NCI-H446 (cell line): Measurements from ENCODE around the gene TBX4.

ENCODE experiments used
- DNase-seq, 2 experiments: peaks; one replicate each; lab custom pipeline; 2025; lab: John Stamatoyannopoulos, UW

The TBX4 gene

DNA sequence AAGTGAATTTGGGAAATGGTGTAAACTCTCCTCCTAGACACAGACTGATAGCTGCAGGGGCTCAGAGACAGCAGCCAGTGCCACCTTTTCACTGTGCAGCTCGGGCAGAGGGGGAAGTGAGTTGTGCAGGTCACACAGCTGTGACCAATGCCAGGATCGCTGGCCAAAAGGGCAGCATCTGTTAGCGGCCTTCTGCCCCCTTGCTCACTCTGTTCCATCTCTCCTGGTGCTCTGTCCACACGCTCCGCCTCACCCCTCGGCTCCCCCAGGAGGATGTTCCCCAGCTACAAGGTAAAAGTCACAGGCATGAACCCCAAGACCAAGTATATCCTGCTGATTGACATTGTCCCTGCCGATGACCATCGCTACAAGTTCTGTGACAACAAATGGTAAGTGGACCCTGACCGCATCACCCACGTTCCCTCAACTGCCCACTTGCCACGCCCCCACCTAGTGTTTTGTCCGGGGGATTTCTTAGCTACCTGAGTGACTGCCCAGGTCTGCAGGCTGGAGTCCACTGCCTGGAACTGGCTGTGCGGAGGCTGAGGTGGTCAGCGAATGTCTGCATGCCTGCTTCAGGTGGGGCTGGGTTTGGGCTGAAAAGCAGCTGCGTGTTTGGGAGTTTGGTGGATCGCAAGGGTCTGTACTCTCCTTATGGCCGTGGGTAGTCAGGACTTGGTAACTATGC is 13.5 kb downstream of the TBX4 start:
- DNase-seq, result no peak

DNA sequence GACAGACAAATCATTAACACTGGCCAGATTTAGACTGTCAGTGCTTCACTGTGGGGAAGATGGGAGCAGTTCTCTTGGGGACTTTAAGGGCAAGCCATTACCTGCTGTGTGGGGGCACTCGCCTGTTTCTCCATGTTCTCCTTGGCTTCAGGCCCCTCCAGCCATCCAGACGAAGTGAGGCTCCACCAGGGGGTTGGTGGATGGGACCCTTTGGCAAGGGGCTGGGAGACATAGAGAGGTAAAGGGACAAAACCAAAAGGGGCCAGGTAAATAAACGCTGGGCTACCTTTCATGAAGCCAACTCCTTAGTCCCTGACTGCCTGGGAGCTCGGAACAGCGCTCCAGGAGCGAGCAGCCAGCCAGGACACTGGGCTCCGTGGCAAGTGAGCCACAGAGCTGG is 14.0 kb downstream of the TBX4 start:
- no peak for DNase-seq

DNA sequence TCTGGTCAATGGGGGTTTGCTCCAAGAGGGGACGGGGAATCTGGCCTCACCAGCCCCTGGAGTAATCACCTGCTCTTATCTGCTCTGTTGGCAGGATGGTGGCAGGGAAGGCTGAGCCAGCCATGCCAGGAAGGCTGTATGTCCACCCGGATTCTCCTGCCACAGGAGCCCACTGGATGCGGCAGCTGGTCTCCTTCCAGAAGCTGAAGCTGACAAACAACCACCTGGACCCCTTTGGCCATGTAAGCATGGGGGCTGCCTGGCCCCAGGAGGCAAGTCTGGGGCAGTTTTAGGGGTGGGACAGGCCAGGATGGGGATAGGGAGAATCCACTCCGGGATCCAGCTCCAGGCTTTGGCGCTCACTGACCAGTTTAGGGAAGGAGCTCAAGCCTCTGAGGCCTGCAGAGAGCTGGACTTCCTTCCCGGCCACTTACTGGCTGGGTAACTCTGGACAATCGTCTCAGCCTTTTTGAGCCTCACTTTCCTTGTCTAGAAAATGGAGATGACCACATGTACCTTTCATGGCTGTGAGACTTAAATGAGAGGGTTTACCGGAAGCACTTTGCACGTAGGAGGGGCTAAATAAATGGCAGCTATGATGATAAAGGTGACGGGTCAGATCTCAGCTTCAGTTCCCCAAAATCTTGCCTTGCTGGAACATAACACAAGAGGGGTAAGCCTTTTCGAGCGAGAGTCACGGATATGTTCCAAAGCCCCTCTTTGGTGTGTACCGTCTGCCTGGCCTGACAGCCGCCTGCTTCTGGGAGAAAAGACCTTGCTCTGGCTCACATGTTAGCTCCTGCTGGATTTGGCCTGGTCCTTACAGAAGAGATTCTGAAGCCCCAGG is 15.4 kb downstream of the TBX4 start:
- DNase-seq, result peak; percentile 11 to 16

DNA sequence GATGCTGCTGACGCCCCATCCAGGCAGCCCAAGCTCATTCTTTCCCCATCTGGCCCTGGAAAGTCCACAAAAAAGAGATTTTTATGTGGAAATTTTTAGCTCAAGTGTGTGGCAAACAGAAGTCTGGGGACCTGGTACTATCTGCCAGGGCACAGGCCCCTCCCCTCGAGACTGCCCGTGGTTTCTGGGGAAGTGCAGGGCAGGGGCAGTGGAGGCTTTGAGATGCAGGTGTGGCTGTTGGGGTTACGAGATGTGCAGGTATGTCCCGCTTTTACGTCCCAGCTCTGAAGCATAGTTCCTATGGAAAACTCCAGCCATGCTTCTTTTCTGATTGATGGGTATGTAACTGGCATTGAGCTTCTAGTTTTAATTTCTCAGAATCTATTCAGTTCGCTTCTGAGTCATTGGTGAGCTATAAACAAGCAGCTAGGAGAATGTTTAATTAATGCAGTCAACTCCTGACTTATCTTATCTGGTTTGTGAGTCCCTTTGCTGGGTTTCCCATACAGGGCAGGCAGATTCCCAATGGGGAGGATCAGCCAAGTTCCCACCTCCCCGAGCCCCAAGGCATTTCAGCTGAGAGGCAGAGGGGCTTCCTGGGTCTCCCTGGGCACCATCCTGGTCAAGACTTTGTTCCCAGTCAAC is 16.2 kb downstream of the TBX4 start:
- DNase-seq, result no peak

DNA sequence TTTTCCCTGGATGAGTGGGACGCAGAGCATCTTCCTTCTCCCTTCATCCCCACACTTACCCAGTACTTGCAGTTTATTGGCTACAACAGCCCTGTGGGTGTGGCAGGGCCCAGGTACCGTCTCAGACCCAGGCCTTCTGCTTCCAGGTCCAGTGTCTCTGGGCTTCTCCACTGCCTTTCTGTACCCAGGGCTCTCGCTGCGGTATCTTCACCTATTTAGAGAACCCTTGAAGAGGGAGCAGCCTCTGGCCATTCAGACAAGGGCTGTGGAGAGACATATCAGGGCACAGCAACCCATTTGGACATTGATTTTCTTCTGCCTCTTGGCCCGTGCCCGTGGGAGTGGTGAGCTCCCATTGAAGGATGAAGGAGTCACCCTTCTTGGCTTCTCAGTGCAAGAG is 17.3 kb downstream of the TBX4 start:
- no peak for DNase-seq

DNA sequence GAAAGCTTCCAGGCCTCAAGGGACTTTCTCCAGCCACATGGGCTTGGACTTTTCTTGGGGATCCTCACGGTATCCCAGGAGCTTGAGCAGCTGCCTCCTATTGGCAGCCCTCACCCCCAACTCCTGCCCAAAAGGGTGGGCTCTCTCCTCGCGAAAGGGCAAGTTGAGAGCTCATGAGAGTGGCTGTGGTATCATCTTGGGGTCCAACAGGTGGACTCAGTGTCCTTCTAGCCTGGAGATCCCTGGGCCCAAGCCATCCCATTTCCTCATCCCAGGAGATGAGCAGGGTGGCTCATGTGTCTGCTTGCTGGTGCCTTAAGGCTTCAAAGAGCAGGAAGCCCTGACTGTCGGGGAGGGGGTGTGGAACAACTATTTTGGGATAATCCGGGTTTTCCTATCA is 17.7 kb downstream of the TBX4 start:
- no peak for DNase-seq

DNA sequence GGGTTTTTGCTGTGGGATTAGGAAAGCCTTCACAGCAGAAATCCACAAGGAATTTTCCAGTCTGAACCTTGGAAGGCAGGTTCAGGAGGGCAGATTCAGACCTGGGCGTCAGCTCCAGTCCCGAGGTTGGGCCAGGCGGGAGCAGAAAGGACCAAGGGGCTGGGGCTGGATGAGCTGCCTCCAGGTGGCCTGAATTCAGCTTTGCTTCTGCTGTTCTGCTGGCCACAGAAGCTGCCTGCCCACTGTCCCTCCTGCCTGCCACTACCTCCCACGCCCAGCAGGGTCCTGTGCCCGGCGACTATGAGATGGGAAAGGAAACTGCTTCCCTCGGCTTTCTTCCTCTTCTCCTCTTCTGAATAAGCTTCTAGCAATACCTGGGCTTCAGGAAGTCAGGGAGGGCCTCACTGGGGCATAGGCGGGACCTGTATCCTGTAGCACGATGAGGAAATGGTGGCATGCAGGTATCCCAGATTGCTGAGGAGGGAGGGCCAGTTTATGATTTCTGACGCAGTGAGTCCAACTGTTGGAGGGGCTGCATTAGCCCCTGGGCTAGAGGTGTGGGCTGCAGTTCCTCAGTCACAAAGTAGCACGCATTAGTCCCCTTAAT is 18.4 kb downstream of the TBX4 start:
- DNase-seq, result no peak

DNA sequence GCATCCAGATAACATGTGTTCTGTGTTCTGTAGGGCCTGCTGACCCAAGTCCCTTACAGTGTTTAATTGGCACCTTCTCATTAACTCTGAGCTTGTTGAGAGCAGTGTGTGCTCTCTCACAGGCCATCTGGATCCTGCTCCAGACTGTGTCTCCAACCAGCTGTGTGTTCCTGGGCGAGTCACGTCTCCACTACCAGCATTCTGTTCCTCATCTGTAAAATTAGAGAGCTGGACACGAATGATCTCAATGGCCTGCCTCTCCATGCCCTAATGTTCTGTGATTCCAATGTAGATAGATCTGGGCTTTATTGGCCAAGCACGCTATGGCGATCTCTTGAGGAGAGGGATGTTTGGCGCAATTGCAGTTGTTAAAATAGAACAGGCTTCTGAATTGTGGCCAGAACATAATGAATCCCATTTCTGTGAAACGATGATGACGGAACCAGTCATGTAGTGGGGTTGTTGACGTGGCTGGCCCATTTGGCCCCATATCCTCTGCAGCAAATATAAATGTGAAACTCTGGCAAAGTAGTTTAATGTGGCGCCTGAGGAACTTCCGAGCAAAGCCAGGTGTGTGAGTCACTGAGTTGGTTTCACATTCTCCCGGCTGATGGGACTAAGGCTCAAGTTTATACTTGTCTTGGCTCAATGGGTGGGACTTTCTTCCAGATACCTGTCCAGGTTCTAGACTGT is 22.2 kb downstream of the TBX4 start:
- no peak for DNase-seq

DNA sequence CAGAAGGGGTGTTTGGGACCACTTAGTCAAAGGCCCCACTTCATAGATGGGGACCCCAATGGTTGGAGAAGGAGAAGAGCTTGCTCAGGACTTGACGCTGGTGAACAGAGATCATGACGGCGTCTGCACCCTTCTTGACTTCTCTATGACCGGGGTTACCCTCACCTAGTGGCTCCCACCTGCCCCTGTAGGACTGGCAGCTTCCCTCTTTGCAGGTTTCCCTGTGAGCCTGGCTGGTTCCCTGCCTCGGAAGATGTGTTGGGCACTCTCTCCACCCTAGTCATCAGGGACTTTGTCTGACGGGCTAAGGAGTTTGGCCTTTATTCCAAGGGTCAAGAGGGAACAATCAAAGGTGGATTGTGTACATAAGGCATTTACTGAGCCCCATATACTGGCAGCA is 22.7 kb downstream of the TBX4 start:
- DNase-seq, result no peak

DNA sequence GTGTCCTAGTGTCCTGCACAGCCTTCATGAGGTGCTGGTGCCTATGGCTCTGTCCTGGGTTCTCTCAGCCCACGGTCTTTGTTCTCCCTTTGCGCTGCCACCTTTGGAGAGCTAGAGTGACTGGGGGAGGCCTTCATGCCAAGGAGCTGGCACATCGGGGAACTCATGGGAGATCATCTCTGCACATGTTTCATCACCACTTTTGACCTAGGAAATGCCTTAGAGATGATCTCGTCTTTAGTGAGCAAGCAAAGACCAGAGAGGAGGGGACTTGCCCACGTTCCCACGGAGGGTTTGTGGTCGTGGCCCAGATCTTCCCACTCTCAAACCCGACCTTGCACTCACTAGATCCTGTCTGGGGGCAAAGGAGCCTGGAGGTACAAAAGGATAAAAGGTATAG is 23.5 kb downstream of the TBX4 start:
- no peak for DNase-seq

DNA sequence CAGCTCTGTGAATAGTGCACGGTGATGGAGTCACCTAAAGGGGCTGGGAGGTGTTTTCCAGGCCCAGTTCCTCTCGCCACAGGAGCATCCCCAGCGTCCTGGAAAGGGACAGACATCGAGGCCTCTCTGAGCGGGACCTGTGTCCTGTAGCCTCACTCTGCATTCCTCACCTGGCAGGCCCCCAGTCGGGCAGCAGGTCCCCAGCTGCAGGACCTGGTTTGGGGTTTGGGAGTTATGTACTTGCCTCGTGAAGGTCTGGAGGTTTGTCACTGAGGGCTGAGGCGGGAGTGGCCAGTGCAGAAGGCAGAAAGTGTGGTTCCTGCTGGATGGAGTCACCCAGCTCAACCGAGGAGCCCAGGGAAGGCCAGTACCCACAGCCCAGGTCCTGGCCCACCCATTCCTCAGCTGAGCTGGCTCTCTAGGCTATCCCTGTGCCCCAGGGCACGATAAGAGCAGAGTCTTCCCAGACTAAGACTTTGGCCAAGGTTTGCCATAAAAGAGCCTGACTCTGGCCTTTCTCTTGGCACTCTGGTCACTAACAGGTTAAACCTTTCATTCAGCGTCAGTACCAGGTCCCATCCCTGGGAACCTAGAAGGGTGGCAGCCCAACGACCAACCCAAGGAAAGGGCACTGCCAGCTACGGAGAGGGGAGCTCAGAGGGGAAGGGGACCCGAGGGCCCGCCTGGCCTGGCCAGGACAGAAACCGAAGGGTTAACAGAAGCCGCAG is 24.4 kb downstream of the TBX4 start:
- DNase-seq, result no peak

DNA sequence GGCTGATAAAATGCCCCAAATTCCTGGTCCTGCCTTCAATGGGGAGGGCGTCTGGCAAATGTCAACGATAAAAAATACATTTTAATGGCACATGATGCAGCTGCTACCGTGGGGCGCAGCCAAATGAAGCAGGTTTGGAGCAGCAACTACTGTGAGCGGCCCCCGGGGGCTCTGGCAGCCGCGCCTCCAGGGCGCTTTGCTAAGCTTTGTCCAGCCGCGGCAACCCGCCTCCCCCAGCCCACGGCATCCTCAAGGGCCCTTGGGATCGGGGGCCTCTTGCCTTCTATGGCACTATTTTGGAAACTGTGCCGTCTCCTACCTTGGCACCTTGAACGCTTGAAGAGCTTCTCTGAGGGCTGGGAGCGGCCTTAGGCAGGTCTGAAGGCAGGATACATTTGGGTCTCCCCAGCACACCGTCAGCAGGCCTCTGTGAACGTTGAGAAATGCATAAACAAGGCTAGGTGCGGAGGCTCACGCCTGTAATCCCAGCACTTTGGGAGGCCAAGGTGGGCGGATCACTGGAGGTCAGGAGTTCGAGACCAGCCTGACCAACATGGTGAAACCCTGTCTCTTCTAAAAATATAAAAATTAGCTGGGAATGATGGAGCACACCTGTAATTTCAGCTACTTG is 25.1 kb downstream of the TBX4 start:
- DNase-seq, result no peak

DNA sequence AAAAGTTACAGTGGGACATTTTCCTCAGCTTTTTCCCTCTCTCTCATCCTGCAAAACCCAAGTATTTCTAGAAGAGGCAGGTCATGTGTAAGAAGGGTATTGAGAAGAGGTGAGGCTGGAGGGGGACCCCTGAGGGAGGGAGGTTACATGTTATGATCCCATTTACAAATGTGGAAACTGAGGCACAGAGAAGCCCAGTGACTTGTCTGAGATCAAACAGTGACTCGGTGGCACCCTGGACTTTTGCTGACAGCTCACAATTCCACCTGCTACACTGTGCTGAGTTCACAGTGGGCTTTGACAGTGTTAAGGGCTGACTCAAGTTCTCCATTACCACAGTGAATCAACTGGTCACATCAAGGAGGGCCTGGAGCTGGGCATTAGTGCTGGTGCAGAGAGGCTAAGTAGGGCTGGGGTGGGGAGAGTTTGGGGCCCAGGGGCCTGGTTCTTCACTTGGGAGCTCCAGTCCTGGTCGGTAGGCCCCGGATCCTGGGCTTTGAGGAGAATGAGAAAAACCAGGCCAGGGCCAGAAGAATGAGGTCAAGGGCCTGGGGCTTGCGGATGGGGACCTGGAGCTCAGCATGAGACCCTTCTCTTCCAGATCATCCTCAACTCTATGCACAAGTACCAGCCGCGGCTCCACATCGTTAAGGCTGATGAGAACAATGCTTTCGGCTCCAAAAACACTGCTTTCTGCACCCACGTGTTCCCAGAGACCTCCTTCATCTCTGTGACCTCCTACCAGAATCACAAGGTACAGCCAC is 26.0 kb downstream of the TBX4 start:
- DNase-seq, result no peak

DNA sequence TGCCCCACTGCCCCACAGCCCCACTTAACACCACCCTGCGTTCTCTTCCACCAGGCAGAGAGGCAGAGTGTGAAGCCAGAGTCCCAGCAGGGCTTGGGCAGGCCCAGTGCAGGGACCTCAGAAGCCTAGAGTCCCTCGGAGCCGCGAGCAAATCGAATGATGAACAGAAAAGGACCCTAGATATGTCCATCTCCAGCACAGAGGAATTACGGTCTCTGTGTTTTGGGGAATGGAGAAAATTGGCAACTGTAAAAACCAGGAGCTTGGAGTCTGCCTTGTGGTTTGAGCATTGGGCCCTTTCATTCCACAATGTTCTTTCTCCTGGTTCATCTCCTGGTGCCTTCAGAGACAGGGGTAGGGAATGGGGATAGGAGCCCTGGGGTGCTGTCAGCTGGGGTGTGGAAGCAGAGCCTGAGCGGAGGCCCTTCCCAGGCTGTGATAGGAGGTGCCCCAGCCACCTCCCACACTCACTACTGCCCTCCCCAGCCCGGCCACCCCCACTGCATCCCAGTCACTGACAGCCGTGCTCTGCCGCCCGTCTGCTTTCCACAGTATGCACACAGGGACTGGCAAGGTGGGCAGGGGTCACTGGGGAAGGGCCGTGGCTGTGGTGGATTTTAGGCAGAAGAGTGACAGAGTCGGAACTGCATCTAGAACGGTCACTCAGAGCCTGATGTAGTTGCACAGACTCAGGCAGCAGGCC is 26.7 kb downstream of the TBX4 start:
- DNase-seq, result no peak

DNA sequence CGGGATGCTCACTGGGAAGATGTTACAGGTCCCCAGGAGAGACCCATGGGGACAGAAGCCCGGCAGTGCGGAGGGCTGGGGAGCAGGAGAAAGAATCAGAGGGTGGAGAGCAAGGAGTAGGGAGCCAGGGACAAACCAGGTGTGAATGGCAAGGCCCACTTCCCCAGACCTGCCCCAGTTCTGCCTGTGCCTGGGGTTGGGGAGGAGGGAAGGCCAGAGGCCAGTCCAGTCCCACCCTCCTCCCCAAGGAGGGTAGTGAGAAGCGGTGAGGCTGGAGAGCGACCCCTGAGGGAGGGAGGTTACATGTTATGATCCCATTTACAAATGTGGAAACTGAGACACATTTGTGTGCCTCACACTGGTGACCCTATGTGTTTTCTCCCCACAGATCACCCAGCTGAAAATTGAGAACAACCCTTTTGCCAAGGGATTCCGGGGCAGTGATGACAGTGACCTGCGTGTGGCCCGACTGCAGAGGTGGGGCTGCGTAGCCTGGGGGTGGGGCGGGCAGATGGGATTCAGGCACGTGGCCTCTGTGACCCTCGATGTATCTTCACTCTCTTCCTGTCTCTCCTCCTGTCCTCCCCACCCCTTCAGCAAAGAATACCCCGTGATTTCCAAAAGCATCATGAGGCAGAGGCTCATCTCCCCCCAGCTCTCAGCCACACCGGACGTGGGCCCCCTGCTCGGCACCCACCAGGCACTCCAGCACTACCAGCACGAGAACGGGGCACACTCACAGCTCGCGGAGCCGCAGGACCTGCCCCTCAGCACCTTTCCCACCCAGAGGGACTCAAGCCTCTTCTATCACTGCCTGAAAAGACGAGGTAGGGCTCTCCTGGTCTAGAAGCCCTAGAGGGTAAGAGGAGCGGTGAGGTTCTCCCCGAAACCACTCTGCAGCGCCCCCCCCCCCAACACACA is 27.5 kb downstream of the TBX4 start:
- DNase-seq, result no peak

DNA sequence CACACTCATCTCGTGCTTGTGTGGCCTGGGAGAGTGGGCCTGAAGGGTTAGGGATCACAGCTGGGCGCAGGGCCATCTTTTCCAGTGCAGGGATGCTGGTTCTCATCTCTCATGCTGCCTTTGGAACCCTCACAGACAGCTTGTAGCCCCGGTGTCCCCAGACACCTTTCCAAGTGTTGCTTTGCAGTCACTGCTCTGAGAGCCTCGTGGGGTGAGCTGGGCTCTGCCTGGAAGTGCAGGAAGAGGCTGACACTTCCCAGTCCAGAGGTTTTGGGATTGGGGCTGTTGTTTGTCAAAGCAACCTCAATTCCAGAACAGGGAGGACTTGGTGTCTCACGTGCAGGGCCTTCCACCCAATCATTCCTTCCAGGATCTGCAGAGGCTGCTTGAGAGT is 28.2 kb downstream of the TBX4 start:
- DNase-seq, result no peak

DNA sequence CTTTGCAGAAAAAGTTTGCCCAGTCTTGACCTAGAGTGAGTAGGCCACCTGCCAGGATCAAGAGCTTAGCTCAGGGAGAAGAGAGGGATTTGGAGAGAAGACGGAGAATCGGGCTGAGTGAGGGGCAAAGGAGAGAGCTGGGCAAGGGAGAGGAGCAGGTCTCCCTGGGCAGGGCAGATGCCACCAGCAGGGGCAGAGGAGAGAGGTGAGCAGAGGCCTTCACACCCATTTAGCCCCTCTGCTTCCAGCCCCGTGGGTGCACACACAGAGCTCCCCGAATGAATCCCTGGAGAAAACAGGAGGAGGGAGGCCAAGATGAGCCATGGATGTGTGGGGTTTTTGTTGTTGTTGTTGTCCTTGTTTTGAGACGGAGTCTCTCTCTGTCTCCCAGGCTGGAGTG is 29.2 kb downstream of the TBX4 start:
- DNase-seq, result no peak

DNA sequence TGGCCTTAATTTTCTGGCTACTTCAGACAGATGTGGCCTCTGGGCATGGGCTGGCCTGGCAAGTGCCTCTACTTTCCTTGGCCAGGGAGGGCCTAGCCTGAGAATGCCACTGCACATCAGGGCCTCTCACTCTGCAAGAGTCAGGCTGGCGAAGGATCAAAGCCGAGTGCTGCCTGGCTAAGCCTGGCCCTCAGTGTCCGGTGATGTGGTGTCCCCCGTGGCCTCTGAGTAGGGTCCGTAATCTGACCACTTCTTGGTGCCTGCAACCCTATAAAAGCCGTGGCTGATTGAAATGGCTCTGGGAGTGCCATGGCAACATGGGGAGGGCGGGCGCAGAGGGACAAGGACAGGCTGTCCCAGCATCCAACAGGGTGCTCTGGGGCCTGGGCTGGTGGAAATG is 30.2 kb downstream of the TBX4 start:
- DNase-seq, result no peak

DNA sequence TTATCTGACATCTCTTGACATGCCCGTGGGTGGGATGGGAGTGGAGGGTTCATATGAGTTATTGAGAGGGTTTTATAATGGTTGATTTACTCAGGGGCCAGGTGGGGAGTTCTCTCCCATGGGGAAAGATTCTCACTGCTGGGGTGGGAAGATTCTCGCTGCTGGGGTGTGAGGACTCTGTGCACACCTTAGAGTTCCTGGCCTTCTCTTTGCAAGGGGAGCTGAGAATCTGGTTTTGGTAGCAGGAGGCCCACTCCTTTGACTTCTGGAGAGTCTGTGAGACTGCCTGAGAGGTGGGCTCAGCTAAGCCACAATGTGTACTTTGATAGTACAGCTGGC is 31.5 kb downstream of the TBX4 start:
- no peak for DNase-seq
